ENCODE measurements around the gene SRP54. TPM values are rescaled to one million over a fixed set of nuclear protein-coding genes. Genes with fewer than 3 reads are reported as not detected.

Gene SRP54
- total RNA-seq, 6 experiments from 2014 or later: 68.6 to 83.0 (median 75.1) TPM

GRCh38 chr14:34964977-34965764 is 17.6 kb upstream of the SRP54 start:
- Mint-ChIP-seq H3K4me1 (ENCODE audit: low read depth) (peaks cover 18% of the 10 kb centered on the region), H3K9me3 (no peaks in the 10 kb centered on the region), H3K4me3 (no peak overlapping the region), H3K36me3 (ENCODE audit: low read depth) (peaks cover 10% of the 10 kb centered on the region), H3K27me3 (ENCODE audit: insufficient read depth) (no peaks in the 10 kb centered on the region), H3K27ac (no peak overlapping the region; the same call in 1 of the 2 replicates)
- no peak for TF ChIP-seq CTCF (IDR thresholded peaks at IDR 0.05)
- no peak for DNase-seq

GRCh38 chr14:34965912-34966311 is 16.9 kb upstream of the SRP54 start:
- Mint-ChIP-seq H3K27ac (peak overlapping the region; percentile 5; the same call in 1 of the 2 replicates), H3K9me3 (no peaks in the 10 kb centered on the region), H3K4me3 (no peak overlapping the region), H3K36me3 (ENCODE audit: low read depth) (peaks cover 8% of the 10 kb centered on the region), H3K27me3 (ENCODE audit: insufficient read depth) (no peaks in the 10 kb centered on the region; the same call in 1 of the 2 replicates), H3K4me1 (ENCODE audit: low read depth) (peaks cover 18% of the 10 kb centered on the region)
- no peak for TF ChIP-seq CTCF (IDR thresholded peaks at IDR 0.05)
- no peak for DNase-seq

GRCh38 chr14:34966413-34966812 is 16.4 kb upstream of the SRP54 start:
- no peak for DNase-seq
- H3K27me3 Mint-ChIP-seq (ENCODE audit: insufficient read depth): no peaks in the 10 kb centered on the region; the same call in 1 of the 2 replicates
- H3K4me3 Mint-ChIP-seq: no peak overlapping the region
- TF ChIP-seq CTCF (IDR thresholded peaks at IDR 0.05): no peak
- H3K27ac Mint-ChIP-seq: no peak overlapping the region; the same call in 1 of the 2 replicates
- H3K36me3 Mint-ChIP-seq (ENCODE audit: low read depth): peaks cover 8% of the 10 kb centered on the region
- H3K4me1 Mint-ChIP-seq (ENCODE audit: low read depth): peaks cover 23% of the 10 kb centered on the region
- no peaks in the 10 kb centered on the region for H3K9me3 Mint-ChIP-seq

GRCh38 chr14:34970665-34971064 is 12.1 kb upstream of the SRP54 start:
- Mint-ChIP-seq H3K4me3 (no peak overlapping the region), H3K27me3 (ENCODE audit: insufficient read depth) (no peaks in the 10 kb centered on the region; the same call in 1 of the 2 replicates)

GRCh38 chr14:34971381-34971780 is 11.4 kb upstream of the SRP54 start:
- Mint-ChIP-seq H3K27me3 (ENCODE audit: insufficient read depth) (no peaks in the 10 kb centered on the region; the same call in 1 of the 2 replicates), H3K4me1 (ENCODE audit: low read depth) (peaks cover 34% of the 10 kb centered on the region), H3K27ac (peak overlapping the region; percentile 62), H3K36me3 (ENCODE audit: low read depth) (peaks cover 8% of the 10 kb centered on the region), H3K9me3 (no peaks in the 10 kb centered on the region), H3K4me3 (peak overlapping the region; percentile 62; the same call in 1 of the 2 replicates)
- peak; percentile 50 for DNase-seq
- TF ChIP-seq CTCF (IDR thresholded peaks at IDR 0.05): no peak

More at GRCh38 chr14:34970665-34971064, 12.1 kb upstream of the SRP54 start:
- Mint-ChIP-seq H3K36me3 (ENCODE audit: low read depth) (peaks cover 8% of the 10 kb centered on the region), H3K4me1 (ENCODE audit: low read depth) (peaks cover 41% of the 10 kb centered on the region), H3K27ac (no peak overlapping the region; the same call in 1 of the 2 replicates), H3K9me3 (no peaks in the 10 kb centered on the region)
- TF ChIP-seq CTCF (IDR thresholded peaks at IDR 0.05): no peak
- no peak for DNase-seq

All from HFFc6 (cell line).